ENCODE measurements around the gene GLI3. TPM values are rescaled to one million over a fixed set of nuclear protein-coding genes. Genes with fewer than 3 reads are reported as not detected.
"Not testable (repeated sequence)": the region's sequence is repeated elsewhere in the genome, so short reads cannot be mapped to it uniquely, and the experiment has no call there.

The GLI3 gene
- total RNA-seq, 1 donor, result 0.10 TPM

GRCh38 chr7:42210333-42210732 is 26.7 kb downstream of the GLI3 start:
- H3K4me3 ChIP-seq (ENCODE audit: low read length), result no peak overlapping the region
- no peaks in the 10 kb centered on the region for H3K9me3 ChIP-seq (ENCODE audit: low read depth, low read length)
- H3K4me1 ChIP-seq (ENCODE audit: insufficient read depth, low read length), result no peaks in the 10 kb centered on the region
- H3K27me3 ChIP-seq (ENCODE audit: insufficient read depth, low read length), result no peaks in the 10 kb centered on the region

GRCh38 chr7:42209085-42209484 is 27.9 kb downstream of the GLI3 start:
- not testable (repeated sequence) for H3K4me1 ChIP-seq (ENCODE audit: insufficient read depth, low read length); H3K9me3 ChIP-seq (ENCODE audit: low read depth, low read length); H3K27me3 ChIP-seq (ENCODE audit: insufficient read depth, low read length); H3K4me3 ChIP-seq (ENCODE audit: low read length)

GRCh38 chr7:42208572-42208971 is 28.4 kb downstream of the GLI3 start:
- H3K9me3 ChIP-seq (ENCODE audit: low read depth, low read length), result no peaks in the 10 kb centered on the region
- H3K27me3 ChIP-seq (ENCODE audit: insufficient read depth, low read length), result no peaks in the 10 kb centered on the region
- H3K4me1 ChIP-seq (ENCODE audit: insufficient read depth, low read length), result no peaks in the 10 kb centered on the region
- no peak overlapping the region for H3K4me3 ChIP-seq (ENCODE audit: low read length)

GRCh38 chr7:42207420-42207819 is 29.6 kb downstream of the GLI3 start:
- no peaks in the 10 kb centered on the region for H3K9me3 ChIP-seq (ENCODE audit: low read depth, low read length)
- no peaks in the 10 kb centered on the region for H3K27me3 ChIP-seq (ENCODE audit: insufficient read depth, low read length)
- no peaks in the 10 kb centered on the region for H3K4me1 ChIP-seq (ENCODE audit: insufficient read depth, low read length)
- no peak overlapping the region for H3K4me3 ChIP-seq (ENCODE audit: low read length)

- H3K9me3 ChIP-seq (ENCODE audit: low read depth, low read length), result no peaks in the 10 kb centered on the region
- no peak overlapping the region for H3K4me3 ChIP-seq (ENCODE audit: low read length)
- no peaks in the 10 kb centered on the region for H3K4me1 ChIP-seq (ENCODE audit: insufficient read depth, low read length)
- H3K27me3 ChIP-seq (ENCODE audit: insufficient read depth, low read length), result no peaks in the 10 kb centered on the region
Measured at GRCh38 chr7:42203336-42203735, 33.7 kb downstream of the GLI3 start.

- Histone ChIP-seq H3K4me1 (ENCODE audit: insufficient read depth, low read length) (no peaks in the 10 kb centered on the region), H3K9me3 (ENCODE audit: low read depth, low read length) (no peaks in the 10 kb centered on the region), H3K4me3 (ENCODE audit: low read length) (no peak overlapping the region), H3K27me3 (ENCODE audit: insufficient read depth, low read length) (no peaks in the 10 kb centered on the region)
Measured at GRCh38 chr7:42202601-42203000, 34.4 kb downstream of the GLI3 start.

GRCh38 chr7:42198974-42199668 is 37.9 kb downstream of the GLI3 start:
- H3K4me3 ChIP-seq (ENCODE audit: low read length), result no peak overlapping the region
- H3K4me1 ChIP-seq (ENCODE audit: insufficient read depth, low read length), result no peaks in the 10 kb centered on the region
- H3K9me3 ChIP-seq (ENCODE audit: low read depth, low read length), result no peaks in the 10 kb centered on the region
- no peaks in the 10 kb centered on the region for H3K27me3 ChIP-seq (ENCODE audit: insufficient read depth, low read length)

- no peaks in the 10 kb centered on the region for H3K27me3 ChIP-seq (ENCODE audit: insufficient read depth, low read length)
Measured at GRCh38 chr7:42198296-42198695, 38.7 kb downstream of the GLI3 start.

GRCh38 chr7:42197451-42197850 is 39.6 kb downstream of the GLI3 start:
- no peaks in the 10 kb centered on the region for H3K27me3 ChIP-seq (ENCODE audit: insufficient read depth, low read length)
- H3K9me3 ChIP-seq (ENCODE audit: low read depth, low read length), result no peaks in the 10 kb centered on the region
- no peaks in the 10 kb centered on the region for H3K4me1 ChIP-seq (ENCODE audit: insufficient read depth, low read length)
- no peak overlapping the region for H3K4me3 ChIP-seq (ENCODE audit: low read length)

More at GRCh38 chr7:42198296-42198695, 38.7 kb downstream of the GLI3 start:
- Histone ChIP-seq H3K4me3 (ENCODE audit: low read length) (no peak overlapping the region), H3K4me1 (ENCODE audit: insufficient read depth, low read length) (no peaks in the 10 kb centered on the region), H3K9me3 (ENCODE audit: low read depth, low read length) (no peaks in the 10 kb centered on the region)

- no peaks in the 10 kb centered on the region for H3K9me3 ChIP-seq (ENCODE audit: low read depth, low read length)
- H3K4me3 ChIP-seq (ENCODE audit: low read length), result no peak overlapping the region
- no peaks in the 10 kb centered on the region for H3K4me1 ChIP-seq (ENCODE audit: insufficient read depth, low read length)
- H3K27me3 ChIP-seq (ENCODE audit: insufficient read depth, low read length), result no peaks in the 10 kb centered on the region
Measured at GRCh38 chr7:42194238-42194637, 42.8 kb downstream of the GLI3 start.

- H3K9me3 ChIP-seq (ENCODE audit: low read depth, low read length), result no peaks in the 10 kb centered on the region
- no peak overlapping the region for H3K4me3 ChIP-seq (ENCODE audit: low read length)
- no peaks in the 10 kb centered on the region for H3K27me3 ChIP-seq (ENCODE audit: insufficient read depth, low read length)
- no peaks in the 10 kb centered on the region for H3K4me1 ChIP-seq (ENCODE audit: insufficient read depth, low read length)
Measured at GRCh38 chr7:42193471-42194129, 43.4 kb downstream of the GLI3 start.

- H3K27me3 ChIP-seq (ENCODE audit: insufficient read depth, low read length), result no peaks in the 10 kb centered on the region
- no peaks in the 10 kb centered on the region for H3K9me3 ChIP-seq (ENCODE audit: low read depth, low read length)
- H3K4me3 ChIP-seq (ENCODE audit: low read length), result no peak overlapping the region
- no peaks in the 10 kb centered on the region for H3K4me1 ChIP-seq (ENCODE audit: insufficient read depth, low read length)
Measured at GRCh38 chr7:42192851-42193461, 44.1 kb downstream of the GLI3 start.

GRCh38 chr7:42192066-42192465 is 44.9 kb downstream of the GLI3 start:
- Histone ChIP-seq H3K27me3 (ENCODE audit: insufficient read depth, low read length) (no peaks in the 10 kb centered on the region), H3K4me1 (ENCODE audit: insufficient read depth, low read length) (no peaks in the 10 kb centered on the region), H3K9me3 (ENCODE audit: low read depth, low read length) (no peaks in the 10 kb centered on the region), H3K4me3 (ENCODE audit: low read length) (no peak overlapping the region)

- H3K4me1 ChIP-seq (ENCODE audit: insufficient read depth, low read length), result no peaks in the 10 kb centered on the region
- H3K9me3 ChIP-seq (ENCODE audit: low read depth, low read length), result no peaks in the 10 kb centered on the region
- no peaks in the 10 kb centered on the region for H3K27me3 ChIP-seq (ENCODE audit: insufficient read depth, low read length)
- H3K4me3 ChIP-seq (ENCODE audit: low read length), result no peak overlapping the region
Measured at GRCh38 chr7:42189535-42189934, 47.5 kb downstream of the GLI3 start.

- Histone ChIP-seq H3K27me3 (ENCODE audit: insufficient read depth, low read length) (no peaks in the 10 kb centered on the region), H3K4me1 (ENCODE audit: insufficient read depth, low read length) (no peaks in the 10 kb centered on the region), H3K4me3 (ENCODE audit: low read length) (no peak overlapping the region), H3K9me3 (ENCODE audit: low read depth, low read length) (no peaks in the 10 kb centered on the region)
Measured at GRCh38 chr7:42186151-42186550, 50.9 kb downstream of the GLI3 start.

- no peak overlapping the region for H3K4me3 ChIP-seq (ENCODE audit: low read length)
- H3K27me3 ChIP-seq (ENCODE audit: insufficient read depth, low read length), result no peaks in the 10 kb centered on the region
- no peaks in the 10 kb centered on the region for H3K9me3 ChIP-seq (ENCODE audit: low read depth, low read length)
- H3K4me1 ChIP-seq (ENCODE audit: insufficient read depth, low read length), result no peaks in the 10 kb centered on the region
Measured at GRCh38 chr7:42185726-42186125, 51.3 kb downstream of the GLI3 start.

Data from mononuclear cell (primary cell).